Ishikawa (cell line): ENCODE measurements around the gene DLX2.

ENCODE experiments used
- CEBPB ChIP-seq: IDR thresholded peaks from 2 replicates; pipeline ENCODE4 v1.6.1; 2012
- YY1 ChIP-seq: IDR thresholded peaks from 2 replicates; pipeline ENCODE4 v1.6.1; 2012; ENCODE audit warnings: low read depth
- TF ChIP-seq, protein P1 (sequence below): IDR thresholded peaks from 2 replicates; pipeline ENCODE4 v1.6.1; 2012; ENCODE audit warnings: low read depth, mild to moderate bottlenecking

- TF ChIP-seq CEBPB (no peak), YY1 (no peak)
- TF ChIP-seq, protein P1, sequence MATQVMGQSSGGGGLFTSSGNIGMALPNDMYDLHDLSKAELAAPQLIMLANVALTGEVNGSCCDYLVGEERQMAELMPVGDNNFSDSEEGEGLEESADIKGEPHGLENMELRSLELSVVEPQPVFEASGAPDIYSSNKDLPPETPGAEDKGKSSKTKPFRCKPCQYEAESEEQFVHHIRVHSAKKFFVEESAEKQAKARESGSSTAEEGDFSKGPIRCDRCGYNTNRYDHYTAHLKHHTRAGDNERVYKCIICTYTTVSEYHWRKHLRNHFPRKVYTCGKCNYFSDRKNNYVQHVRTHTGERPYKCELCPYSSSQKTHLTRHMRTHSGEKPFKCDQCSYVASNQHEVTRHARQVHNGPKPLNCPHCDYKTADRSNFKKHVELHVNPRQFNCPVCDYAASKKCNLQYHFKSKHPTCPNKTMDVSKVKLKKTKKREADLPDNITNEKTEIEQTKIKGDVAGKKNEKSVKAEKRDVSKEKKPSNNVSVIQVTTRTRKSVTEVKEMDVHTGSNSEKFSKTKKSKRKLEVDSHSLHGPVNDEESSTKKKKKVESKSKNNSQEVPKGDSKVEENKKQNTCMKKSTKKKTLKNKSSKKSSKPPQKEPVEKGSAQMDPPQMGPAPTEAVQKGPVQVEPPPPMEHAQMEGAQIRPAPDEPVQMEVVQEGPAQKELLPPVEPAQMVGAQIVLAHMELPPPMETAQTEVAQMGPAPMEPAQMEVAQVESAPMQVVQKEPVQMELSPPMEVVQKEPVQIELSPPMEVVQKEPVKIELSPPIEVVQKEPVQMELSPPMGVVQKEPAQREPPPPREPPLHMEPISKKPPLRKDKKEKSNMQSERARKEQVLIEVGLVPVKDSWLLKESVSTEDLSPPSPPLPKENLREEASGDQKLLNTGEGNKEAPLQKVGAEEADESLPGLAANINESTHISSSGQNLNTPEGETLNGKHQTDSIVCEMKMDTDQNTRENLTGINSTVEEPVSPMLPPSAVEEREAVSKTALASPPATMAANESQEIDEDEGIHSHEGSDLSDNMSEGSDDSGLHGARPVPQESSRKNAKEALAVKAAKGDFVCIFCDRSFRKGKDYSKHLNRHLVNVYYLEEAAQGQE, result no peak
Measured at GRCh38 chr2:172100080-172100934, 2.4 kb downstream of the DLX2 start.
